ENCODE measurements around the gene GCNT4. TPM values are rescaled to one million over a fixed set of nuclear protein-coding genes. Genes with fewer than 3 reads are reported as not detected.

GCNT4 gene
- polyA plus RNA-seq, 1 of the 3 experiments (the other 2 are of a cell fraction), result 0.02 TPM

DNA sequence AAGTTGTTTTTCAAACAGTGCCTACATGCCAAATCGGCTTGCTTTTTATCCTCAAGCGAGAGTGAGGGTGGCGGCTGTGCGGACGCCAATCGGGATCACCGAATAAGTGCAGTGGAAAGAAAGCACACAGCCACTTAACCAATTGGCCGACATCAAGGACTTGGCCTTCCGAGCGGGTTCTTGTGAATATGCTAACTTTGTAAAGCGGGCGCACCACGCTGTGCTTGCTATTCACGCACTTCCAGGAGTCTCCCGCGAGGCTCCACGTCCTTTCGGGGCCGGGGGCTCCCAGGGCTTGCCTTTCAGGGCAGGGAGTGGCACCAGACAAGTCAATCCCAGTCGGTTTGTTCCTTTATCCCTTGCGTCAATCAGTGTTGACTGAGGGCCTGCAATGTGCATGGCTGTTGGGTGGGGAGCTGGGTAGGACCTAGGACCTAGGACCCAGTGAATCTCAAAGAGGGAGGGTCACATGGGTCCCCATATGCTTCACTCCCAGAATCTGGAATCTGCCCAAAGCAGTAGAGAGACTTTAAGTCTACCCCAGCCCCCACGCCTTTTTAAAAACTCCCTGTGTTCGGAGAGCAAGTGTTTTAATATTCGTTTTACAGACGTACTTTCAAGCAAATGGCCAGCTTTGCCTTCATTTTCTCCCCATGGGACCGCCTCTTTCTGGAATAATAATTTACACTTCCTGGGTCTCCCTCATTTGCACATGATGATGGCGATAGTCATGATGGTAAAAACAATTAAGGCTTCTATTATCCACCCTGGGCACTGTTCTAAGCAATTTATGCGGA is 2.0 kb upstream of the GCNT4 start:
- H3K36me3 ChIP-seq (replicated peaks in 1 of 2; ENCODE audit: control insufficient read depth in 1 of 2, insufficient read depth in 2 of 2, low read length in 1 of 2), result no peaks in the 10 kb centered on the region
- CTCF ChIA-PET, result interaction anchor here (0.6 to 1.4 kb wide), 3 partner anchors 183 to 1308 kb away, joined by 3 to 6 read pairs (median 3); partner anchors contain the start of gene ANKRD31
- peak overlapping the region; percentile 90 for H3K4me2 ChIP-seq
- H3K9ac ChIP-seq, result peak overlapping the region; percentile 55; the same call in 1 of the 2 replicates
- peak; percentile 23 for DNase-seq
- no peaks in the 10 kb centered on the region for H3K79me2 ChIP-seq (ENCODE audit: insufficient read depth)
- H3K9me2 ChIP-seq, result no peaks in the 10 kb centered on the region
- H4K20me1 ChIP-seq (ENCODE audit: insufficient read depth), result no peaks in the 10 kb centered on the region
- 66% methylated on average over 20 of the region's 28 CpGs for WGBS (ENCODE audit: low lambda C conversion rate)
- peak overlapping the region in 1 of 2 experiments; percentile 42; a peak in 2 of 4 replicates for H3K27ac ChIP-seq (ENCODE audit: low read depth in 2 of 2, low read length in 1 of 2)
- POLR2A ChIA-PET, result no interaction called here
- no peak for TF ChIP-seq FOSL2 (IDR thresholded peaks at IDR 0.05; ENCODE audit: borderline replicate concordance, low read depth)
- TF ChIP-seq, protein P1, sequence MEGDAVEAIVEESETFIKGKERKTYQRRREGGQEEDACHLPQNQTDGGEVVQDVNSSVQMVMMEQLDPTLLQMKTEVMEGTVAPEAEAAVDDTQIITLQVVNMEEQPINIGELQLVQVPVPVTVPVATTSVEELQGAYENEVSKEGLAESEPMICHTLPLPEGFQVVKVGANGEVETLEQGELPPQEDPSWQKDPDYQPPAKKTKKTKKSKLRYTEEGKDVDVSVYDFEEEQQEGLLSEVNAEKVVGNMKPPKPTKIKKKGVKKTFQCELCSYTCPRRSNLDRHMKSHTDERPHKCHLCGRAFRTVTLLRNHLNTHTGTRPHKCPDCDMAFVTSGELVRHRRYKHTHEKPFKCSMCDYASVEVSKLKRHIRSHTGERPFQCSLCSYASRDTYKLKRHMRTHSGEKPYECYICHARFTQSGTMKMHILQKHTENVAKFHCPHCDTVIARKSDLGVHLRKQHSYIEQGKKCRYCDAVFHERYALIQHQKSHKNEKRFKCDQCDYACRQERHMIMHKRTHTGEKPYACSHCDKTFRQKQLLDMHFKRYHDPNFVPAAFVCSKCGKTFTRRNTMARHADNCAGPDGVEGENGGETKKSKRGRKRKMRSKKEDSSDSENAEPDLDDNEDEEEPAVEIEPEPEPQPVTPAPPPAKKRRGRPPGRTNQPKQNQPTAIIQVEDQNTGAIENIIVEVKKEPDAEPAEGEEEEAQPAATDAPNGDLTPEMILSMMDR (IDR thresholded peaks at IDR 0.05), result no peak
- TF ChIP-seq, protein P2, sequence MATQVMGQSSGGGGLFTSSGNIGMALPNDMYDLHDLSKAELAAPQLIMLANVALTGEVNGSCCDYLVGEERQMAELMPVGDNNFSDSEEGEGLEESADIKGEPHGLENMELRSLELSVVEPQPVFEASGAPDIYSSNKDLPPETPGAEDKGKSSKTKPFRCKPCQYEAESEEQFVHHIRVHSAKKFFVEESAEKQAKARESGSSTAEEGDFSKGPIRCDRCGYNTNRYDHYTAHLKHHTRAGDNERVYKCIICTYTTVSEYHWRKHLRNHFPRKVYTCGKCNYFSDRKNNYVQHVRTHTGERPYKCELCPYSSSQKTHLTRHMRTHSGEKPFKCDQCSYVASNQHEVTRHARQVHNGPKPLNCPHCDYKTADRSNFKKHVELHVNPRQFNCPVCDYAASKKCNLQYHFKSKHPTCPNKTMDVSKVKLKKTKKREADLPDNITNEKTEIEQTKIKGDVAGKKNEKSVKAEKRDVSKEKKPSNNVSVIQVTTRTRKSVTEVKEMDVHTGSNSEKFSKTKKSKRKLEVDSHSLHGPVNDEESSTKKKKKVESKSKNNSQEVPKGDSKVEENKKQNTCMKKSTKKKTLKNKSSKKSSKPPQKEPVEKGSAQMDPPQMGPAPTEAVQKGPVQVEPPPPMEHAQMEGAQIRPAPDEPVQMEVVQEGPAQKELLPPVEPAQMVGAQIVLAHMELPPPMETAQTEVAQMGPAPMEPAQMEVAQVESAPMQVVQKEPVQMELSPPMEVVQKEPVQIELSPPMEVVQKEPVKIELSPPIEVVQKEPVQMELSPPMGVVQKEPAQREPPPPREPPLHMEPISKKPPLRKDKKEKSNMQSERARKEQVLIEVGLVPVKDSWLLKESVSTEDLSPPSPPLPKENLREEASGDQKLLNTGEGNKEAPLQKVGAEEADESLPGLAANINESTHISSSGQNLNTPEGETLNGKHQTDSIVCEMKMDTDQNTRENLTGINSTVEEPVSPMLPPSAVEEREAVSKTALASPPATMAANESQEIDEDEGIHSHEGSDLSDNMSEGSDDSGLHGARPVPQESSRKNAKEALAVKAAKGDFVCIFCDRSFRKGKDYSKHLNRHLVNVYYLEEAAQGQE (IDR thresholded peaks at IDR 0.05; ENCODE audit: low read depth, low read length), result no peak
- TF ChIP-seq RFX5 (IDR thresholded peaks at IDR 0.05; ENCODE audit: low read length), result no peak
- TF ChIP-seq, protein P3, sequence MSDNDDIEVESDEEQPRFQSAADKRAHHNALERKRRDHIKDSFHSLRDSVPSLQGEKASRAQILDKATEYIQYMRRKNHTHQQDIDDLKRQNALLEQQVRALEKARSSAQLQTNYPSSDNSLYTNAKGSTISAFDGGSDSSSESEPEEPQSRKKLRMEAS (IDR thresholded peaks at IDR 0.05; ENCODE audit: low read depth), result no peak
- no peak for TF ChIP-seq EZH2phosphoT487 (IDR thresholded peaks at IDR 0.05; ENCODE audit: borderline replicate concordance, low read depth)
- TF ChIP-seq, protein P4, sequence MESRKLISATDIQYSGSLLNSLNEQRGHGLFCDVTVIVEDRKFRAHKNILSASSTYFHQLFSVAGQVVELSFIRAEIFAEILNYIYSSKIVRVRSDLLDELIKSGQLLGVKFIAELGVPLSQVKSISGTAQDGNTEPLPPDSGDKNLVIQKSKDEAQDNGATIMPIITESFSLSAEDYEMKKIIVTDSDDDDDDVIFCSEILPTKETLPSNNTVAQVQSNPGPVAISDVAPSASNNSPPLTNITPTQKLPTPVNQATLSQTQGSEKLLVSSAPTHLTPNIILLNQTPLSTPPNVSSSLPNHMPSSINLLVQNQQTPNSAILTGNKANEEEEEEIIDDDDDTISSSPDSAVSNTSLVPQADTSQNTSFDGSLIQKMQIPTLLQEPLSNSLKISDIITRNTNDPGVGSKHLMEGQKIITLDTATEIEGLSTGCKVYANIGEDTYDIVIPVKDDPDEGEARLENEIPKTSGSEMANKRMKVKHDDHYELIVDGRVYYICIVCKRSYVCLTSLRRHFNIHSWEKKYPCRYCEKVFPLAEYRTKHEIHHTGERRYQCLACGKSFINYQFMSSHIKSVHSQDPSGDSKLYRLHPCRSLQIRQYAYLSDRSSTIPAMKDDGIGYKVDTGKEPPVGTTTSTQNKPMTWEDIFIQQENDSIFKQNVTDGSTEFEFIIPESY (IDR thresholded peaks at IDR 0.05; ENCODE audit: borderline replicate concordance, low read depth), result no peak
- no peak for TF ChIP-seq GABPA (IDR thresholded peaks at IDR 0.05; ENCODE audit: low read depth)
- TF ChIP-seq GATA2 (CRISPR knock-in tag; IDR thresholded peaks at IDR 0.05), result no peak
- TF ChIP-seq TAF1 (IDR thresholded peaks at IDR 0.05; ENCODE audit: borderline replicate concordance, low read depth, low read length), result no peak
- H3K4me1 ChIP-seq (ENCODE audit: control insufficient read depth in 1 of 2, insufficient read depth in 2 of 2, low read depth in 1 of 2, low read length in 1 of 2), result peaks cover 0 to 5% of the 10 kb centered on the region in 2 experiments; a peak in 2 of 4 replicates
- H3K4me3 ChIP-seq (ENCODE audit: low read depth in 2 of 2, low read length in 1 of 2), result peak overlapping the region; percentile 69 to 73
- no peaks in the 10 kb centered on the region for H3K27me3 ChIP-seq (ENCODE audit: insufficient read depth)
- peaks cover 11% of the 10 kb centered on the region for H3F3A ChIP-seq (replicated peaks; ENCODE audit: insufficient read depth)
- peak overlapping the region; percentile 95 for H2AFZ ChIP-seq (ENCODE audit: low read depth)
- no peaks in the 10 kb centered on the region for H3K9me3 ChIP-seq
